Activated CD8-positive, alpha-beta memory T cell treated with anti-CD3 and anti-CD28 coated beads, Interleukin-2, amount 10 ng/mL, durations not matched to agents 7 days and 5 days (primary cell): Measurements from ENCODE around the gene VAV1. TPM values are rescaled to one million over a fixed set of nuclear protein-coding genes. Genes with fewer than 3 reads are reported as not detected.
"Not testable (repeated sequence)": the region's sequence is repeated elsewhere in the genome, so short reads cannot be mapped to it uniquely, and the experiment has no call there.

ENCODE experiments used
- ATAC-seq: fragments of 150-1000 bp; cut with Tn5 transposase; one replicate; pipeline ENCODE4 v1.10.0; 2021; ENCODE audit warnings: moderate library complexity
- CTCF ChIA-PET: fragments of 350-600 bp; sonication (Branson Sonifier 250); formaldehyde crosslinking; loops from one replicate; lab custom pipeline; 2021; ENCODE audit warnings: antibody characterized with exemption; lab: Charles Lee
- DNase-seq: peaks from one replicate; pipeline ENCODE4 v3.0.0-alpha.2; 2020
- H3K27ac Mint-ChIP-seq: one replicate; pipeline ENCODE4 v1.8.0; 2021; ENCODE audit warnings: mild to moderate bottlenecking, mixed read lengths
- H3K27me3 Mint-ChIP-seq: one replicate; pipeline ENCODE4 v1.8.0; 2021; ENCODE audit warnings: mixed read lengths
- H3K36me3 Mint-ChIP-seq: one replicate; pipeline ENCODE4 v1.8.0; 2021; ENCODE audit warnings: mild to moderate bottlenecking, mixed read lengths
- H3K4me1 Mint-ChIP-seq: one replicate; pipeline ENCODE4 v1.8.0; 2021; ENCODE audit warnings: mixed read lengths
- H3K4me3 Mint-ChIP-seq: one replicate; pipeline ENCODE4 v1.8.0; 2021; ENCODE audit warnings: mild to moderate bottlenecking, moderate library complexity, mixed read lengths
- H3K9me3 Mint-ChIP-seq: one replicate; pipeline ENCODE4 v1.8.0; 2022; ENCODE audit warnings: low read depth, mixed read lengths
- total RNA-seq, 2 experiments: library from RNA; stranded (reverse); gene quantifications; one replicate each; pipeline ENCODE4 v1.2.3, GENCODE V29; 2021

Gene VAV1
- total RNA-seq, 2 experiments from 2014 or later = 98.5 to 114 TPM

DNA sequence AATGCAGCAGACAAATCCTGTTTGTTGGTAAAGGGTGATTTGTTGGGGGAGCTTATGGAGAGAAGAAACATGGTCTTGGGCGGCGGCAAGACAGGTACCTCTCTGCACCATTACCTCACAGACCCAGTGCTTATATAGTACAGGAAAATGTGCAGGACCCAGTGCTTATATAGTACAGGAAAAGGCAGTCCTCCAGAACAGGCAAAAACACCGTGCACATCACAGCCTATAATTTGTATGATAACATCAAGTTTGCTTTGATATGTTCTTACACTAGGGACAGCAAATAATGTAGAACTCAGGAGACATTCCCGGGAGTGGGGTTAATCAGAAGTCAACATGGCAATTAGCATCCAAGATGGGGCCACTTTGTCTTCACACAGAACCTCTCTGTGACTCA is 20.9 kb downstream of the VAV1 start:
- CTCF ChIA-PET = interaction anchor here (1.2 kb wide), 1 partner anchor 21 kb away, joined by 3 read pairs; the partner anchor contains the start of gene VAV1
- no peak for ATAC-seq
- H3K4me1 Mint-ChIP-seq = peaks cover 51% of the 10 kb centered on the region
- peaks cover 66% of the 10 kb centered on the region for H3K36me3 Mint-ChIP-seq
- H3K4me3 Mint-ChIP-seq = no peak overlapping the region
- H3K27ac Mint-ChIP-seq = no peak overlapping the region
- no peaks in the 10 kb centered on the region for H3K27me3 Mint-ChIP-seq
- DNase-seq = no peak
- no peaks in the 10 kb centered on the region for H3K9me3 Mint-ChIP-seq

GRCh38 chr19:6793973-6794372 is 21.5 kb downstream of the VAV1 start:
- Mint-ChIP-seq H3K4me1 (peaks cover 50% of the 10 kb centered on the region), H3K36me3 (peaks cover 65% of the 10 kb centered on the region), H3K9me3 (no peaks in the 10 kb centered on the region), H3K27me3 (no peaks in the 10 kb centered on the region), H3K27ac (peak overlapping the region; percentile 44), H3K4me3 (no peak overlapping the region)
- ATAC-seq (no peak), DNase-seq (no peak)
- CTCF ChIA-PET = no interaction called here

GRCh38 chr19:6794686-6795431 is 22.4 kb downstream of the VAV1 start:
- peaks cover 64% of the 10 kb centered on the region for H3K36me3 Mint-ChIP-seq
- CTCF ChIA-PET = interaction anchor here (1.3 kb wide), 1 partner anchor 56 kb away, joined by 4 read pairs; no protein-coding TSS in a partner anchor
- no peak overlapping the region for H3K27ac Mint-ChIP-seq
- H3K9me3 Mint-ChIP-seq = no peaks in the 10 kb centered on the region
- no peaks in the 10 kb centered on the region for H3K27me3 Mint-ChIP-seq
- peaks cover 58% of the 10 kb centered on the region for H3K4me1 Mint-ChIP-seq
- no peak overlapping the region for H3K4me3 Mint-ChIP-seq
- ATAC-seq (no peak), DNase-seq (no peak)

DNA sequence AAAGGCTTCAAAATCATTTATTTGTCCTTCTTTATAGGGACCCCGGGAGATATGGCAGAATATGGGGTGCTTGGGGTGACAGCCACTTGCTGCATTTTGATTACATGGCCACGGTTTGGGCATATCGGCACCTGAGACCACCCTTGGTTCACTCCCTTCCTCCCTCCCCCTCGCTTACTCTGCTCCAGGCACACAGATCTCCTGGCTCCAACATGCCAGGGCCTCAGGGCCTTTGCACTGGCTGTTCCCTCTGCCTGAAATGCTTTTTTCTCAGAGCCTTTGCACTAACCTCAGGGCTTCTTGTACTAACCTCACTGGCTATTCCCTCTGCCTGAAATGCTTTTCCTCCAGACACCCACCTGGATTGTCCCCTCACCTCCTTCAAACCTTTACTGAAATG is 23.8 kb downstream of the VAV1 start:
- Mint-ChIP-seq H3K27ac (peak overlapping the region; percentile 57), H3K36me3 (peaks cover 60% of the 10 kb centered on the region), H3K4me1 (peaks cover 62% of the 10 kb centered on the region), H3K4me3 (no peak overlapping the region), H3K9me3 (no peaks in the 10 kb centered on the region), H3K27me3 (no peaks in the 10 kb centered on the region)
- no peak for DNase-seq
- no peak for ATAC-seq
- CTCF ChIA-PET = interaction anchor here (1.3 kb wide), 1 partner anchor 55 kb away, joined by 4 read pairs; no protein-coding TSS in a partner anchor

DNA sequence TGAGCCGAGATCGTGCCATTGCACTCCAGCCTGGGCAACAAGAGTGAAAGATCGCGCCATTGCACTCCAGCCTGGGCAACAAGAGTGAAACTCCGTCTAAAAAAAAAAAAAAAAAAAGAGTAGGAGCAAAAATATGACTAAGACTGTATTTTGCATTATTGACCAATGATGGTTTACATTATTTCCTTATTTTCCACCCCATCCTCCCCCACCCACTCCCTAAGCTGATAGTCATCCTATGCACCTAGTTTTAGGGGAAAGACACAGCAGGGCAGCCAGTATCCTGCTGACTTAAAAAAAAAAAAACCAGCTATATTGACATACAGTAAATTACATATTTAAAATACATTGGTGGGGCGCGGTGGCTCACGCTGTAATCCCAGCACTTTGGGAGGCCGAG is 25.1 kb downstream of the VAV1 start:
- Mint-ChIP-seq H3K36me3 (peaks cover 47% of the 10 kb centered on the region), H3K27me3 (no peaks in the 10 kb centered on the region), H3K4me3 (no peak overlapping the region), H3K9me3 (no peaks in the 10 kb centered on the region), H3K27ac (no peak overlapping the region), H3K4me1 (peaks cover 60% of the 10 kb centered on the region)
- DNase-seq (no peak), ATAC-seq (no peak)
- CTCF ChIA-PET = interaction anchor here (0.6 to 1.2 kb wide), 2 partner anchors 8 to 27 kb away, joined by 3 to 4 read pairs; no protein-coding TSS in a partner anchor

DNA sequence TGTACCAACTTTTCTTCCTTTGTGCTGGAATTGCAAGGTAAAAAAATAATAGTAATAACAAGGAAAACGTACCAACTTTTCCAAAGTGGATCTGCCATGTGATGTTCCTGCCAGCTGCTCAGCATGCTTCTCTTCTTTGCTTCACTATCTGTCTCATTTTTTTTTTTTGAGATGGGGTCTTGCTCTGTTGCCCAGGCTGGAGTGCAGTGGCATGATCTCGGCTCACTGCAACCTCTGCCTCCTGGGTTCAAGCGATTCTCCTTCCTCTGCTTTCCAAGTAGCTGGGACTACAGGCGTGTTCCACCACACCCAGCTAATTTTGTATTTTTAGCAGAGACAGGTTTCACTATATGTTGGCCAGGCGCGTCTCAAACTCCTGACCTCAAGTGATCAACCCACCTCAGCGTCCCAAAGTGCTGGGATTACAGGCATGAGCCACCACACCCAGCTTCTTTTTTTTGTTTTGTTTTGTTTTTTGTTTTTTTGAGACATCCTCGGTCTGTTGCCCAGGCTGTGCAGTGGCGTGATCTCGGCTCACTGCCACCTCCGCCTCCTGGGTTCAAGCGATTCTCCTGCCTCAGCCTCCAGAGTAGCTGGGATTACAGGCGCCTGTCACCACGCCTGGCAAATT is 27.8 kb downstream of the VAV1 start:
- CTCF ChIA-PET = interaction anchor here (0.6 to 5.5 kb wide), 11 partner anchors 13 to 301 kb away, joined by 3 to 46 read pairs (median 5); partner anchors contain the start of gene VAV1
- DNase-seq = peak; percentile 59
- H3K9me3 Mint-ChIP-seq, ATAC-seq, H3K27me3 Mint-ChIP-seq: not testable (repeated sequence)
- Mint-ChIP-seq H3K36me3 (peaks cover 30% of the 10 kb centered on the region), H3K27ac (peak overlapping the region; percentile 93), H3K4me1 (peaks cover 56% of the 10 kb centered on the region), H3K4me3 (peak overlapping the region; percentile 78)

DNA sequence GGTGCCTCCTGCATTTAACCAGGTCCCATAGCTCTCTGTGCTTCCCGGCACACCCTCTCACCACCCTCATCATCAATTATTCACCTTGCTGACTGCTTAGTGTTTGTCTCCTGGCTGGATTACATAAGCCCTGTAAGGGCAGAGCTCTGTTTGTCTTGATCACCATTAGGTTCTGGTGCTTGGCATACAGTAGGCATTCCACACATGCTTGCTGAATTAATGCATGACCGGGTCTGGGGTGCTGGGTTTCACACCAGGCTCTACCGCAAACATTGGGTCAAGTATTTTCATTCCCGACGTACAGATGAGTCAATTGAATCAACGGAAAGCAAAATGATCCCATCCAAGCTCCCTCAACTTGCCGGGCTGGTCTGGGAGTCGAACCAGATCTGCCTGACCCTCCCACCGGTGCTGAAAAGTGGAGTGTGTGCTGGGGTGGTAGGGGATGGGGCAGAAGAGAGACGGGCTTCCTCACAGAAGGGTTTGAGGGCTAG is 28.5 kb downstream of the VAV1 start:
- Mint-ChIP-seq H3K36me3 (peaks cover 27% of the 10 kb centered on the region), H3K4me1 (peaks cover 54% of the 10 kb centered on the region), H3K4me3 (peak overlapping the region; percentile 78), H3K9me3 (no peaks in the 10 kb centered on the region), H3K27ac (peak overlapping the region; percentile 93), H3K27me3 (no peaks in the 10 kb centered on the region)
- peak; percentile 17 for ATAC-seq
- DNase-seq = peak; percentile 44
- CTCF ChIA-PET = interaction anchor here (0.7 to 5.5 kb wide), 12 partner anchors 13 to 249 kb away, joined by 3 to 46 read pairs (median 4); partner anchors contain the start of genes GPR108 and VAV1

DNA sequence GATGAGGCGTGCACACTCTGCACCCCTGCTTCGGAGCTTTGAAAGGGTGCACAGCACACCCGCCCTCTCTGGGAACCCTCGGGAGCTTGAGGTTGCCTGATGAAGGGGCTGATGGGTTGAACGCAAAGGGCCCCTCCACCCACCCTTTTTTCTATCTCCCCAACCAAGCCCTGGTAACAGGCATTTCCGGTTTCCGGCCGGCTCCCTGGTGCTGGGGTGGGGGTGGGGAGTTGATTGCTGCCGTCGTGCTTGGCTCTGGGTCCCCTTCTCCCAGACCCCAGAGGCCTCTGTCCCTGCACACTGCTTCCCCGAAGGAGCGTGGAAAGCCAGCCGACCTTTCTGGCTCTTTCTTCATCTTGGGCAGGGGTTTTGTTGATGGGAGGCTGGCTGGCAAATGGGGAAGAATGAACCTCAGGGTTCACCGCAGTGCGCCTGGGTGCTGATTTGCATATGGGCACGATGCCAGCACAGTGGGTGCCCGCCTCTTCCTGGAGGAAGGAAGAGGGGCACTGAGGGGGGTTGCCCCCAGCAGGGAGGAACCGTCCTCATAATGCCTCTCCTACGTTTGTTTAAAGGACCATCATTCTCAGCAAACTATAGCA is 29.1 kb downstream of the VAV1 start:
- peak; percentile 90 for DNase-seq
- Mint-ChIP-seq H3K27ac (peak overlapping the region; percentile 93), H3K4me1 (peaks cover 54% of the 10 kb centered on the region), H3K36me3 (peaks cover 27% of the 10 kb centered on the region), H3K27me3 (no peaks in the 10 kb centered on the region), H3K9me3 (no peaks in the 10 kb centered on the region), H3K4me3 (peak overlapping the region; percentile 78)
- CTCF ChIA-PET = interaction anchor here (1.0 to 5.5 kb wide), 15 partner anchors 10 to 64 kb away, joined by 3 to 46 read pairs (median 3); partner anchors contain the start of genes GPR108 and VAV1
- peak; percentile 74 for ATAC-seq

- H3K27me3 Mint-ChIP-seq = no peaks in the 10 kb centered on the region
- peak overlapping the region; percentile 78 for H3K4me3 Mint-ChIP-seq
- H3K27ac Mint-ChIP-seq = peak overlapping the region; percentile 90
- CTCF ChIA-PET = interaction anchor here (1.0 to 5.5 kb wide), 10 partner anchors 10 to 409 kb away, joined by 3 to 46 read pairs (median 4); partner anchors contain the start of genes GPR108, GTF2F1 and VAV1
- DNase-seq = peak; percentile 89
- H3K36me3 Mint-ChIP-seq = peaks cover 30% of the 10 kb centered on the region
- H3K9me3 Mint-ChIP-seq = no peaks in the 10 kb centered on the region
- H3K4me1 Mint-ChIP-seq = peaks cover 49% of the 10 kb centered on the region
- ATAC-seq = peak; percentile 59
Measured at GRCh38 chr19:6802336-6803035, 30.0 kb downstream of the VAV1 start.

DNA sequence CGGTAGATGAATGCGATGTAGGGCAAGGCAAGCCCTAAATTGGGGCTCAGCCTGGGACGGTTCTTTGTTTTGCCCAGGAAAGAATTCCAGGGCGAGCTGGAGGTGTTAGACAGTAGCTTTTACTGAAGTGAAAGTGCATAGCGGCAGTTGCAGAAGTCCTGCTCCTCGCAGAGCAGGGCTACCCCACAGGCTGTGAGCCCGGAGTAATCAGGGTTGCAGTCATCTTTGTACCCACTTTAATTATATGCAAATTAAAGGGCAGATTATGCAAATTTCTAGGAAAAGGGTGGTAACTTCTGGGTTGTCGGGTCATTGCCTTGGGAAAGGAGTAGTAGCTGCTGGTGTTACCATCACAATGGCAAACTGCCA is 30.5 kb downstream of the VAV1 start:
- CTCF ChIA-PET = interaction anchor here (1.0 to 5.5 kb wide), 9 partner anchors 9 to 410 kb away, joined by 3 to 46 read pairs (median 5); partner anchors contain the start of genes GPR108, GTF2F1 and VAV1
- DNase-seq = no peak

GRCh38 chr19:6806488-6806887 is 34.0 kb downstream of the VAV1 start:
- ATAC-seq = no peak
- no peak overlapping the region for H3K27ac Mint-ChIP-seq
- H3K9me3 Mint-ChIP-seq = peaks cover 3% of the 10 kb centered on the region
- peaks cover 38% of the 10 kb centered on the region for H3K4me1 Mint-ChIP-seq
- DNase-seq = no peak
- CTCF ChIA-PET = interaction anchor here (0.7 kb wide), 1 partner anchor 9 kb away, joined by 3 read pairs; no protein-coding TSS in a partner anchor
- no peaks in the 10 kb centered on the region for H3K27me3 Mint-ChIP-seq
- no peak overlapping the region for H3K4me3 Mint-ChIP-seq
- peaks cover 34% of the 10 kb centered on the region for H3K36me3 Mint-ChIP-seq

More for the DNA sequence above, 30.5 kb downstream of the VAV1 start:
- H3K27me3 Mint-ChIP-seq = no peaks in the 10 kb centered on the region
- H3K4me3 Mint-ChIP-seq = peak overlapping the region; percentile 78
- ATAC-seq = no peak
- peak overlapping the region; percentile 90 for H3K27ac Mint-ChIP-seq
- peaks cover 30% of the 10 kb centered on the region for H3K36me3 Mint-ChIP-seq
- H3K9me3 Mint-ChIP-seq = no peaks in the 10 kb centered on the region
- H3K4me1 Mint-ChIP-seq = peaks cover 49% of the 10 kb centered on the region

DNA sequence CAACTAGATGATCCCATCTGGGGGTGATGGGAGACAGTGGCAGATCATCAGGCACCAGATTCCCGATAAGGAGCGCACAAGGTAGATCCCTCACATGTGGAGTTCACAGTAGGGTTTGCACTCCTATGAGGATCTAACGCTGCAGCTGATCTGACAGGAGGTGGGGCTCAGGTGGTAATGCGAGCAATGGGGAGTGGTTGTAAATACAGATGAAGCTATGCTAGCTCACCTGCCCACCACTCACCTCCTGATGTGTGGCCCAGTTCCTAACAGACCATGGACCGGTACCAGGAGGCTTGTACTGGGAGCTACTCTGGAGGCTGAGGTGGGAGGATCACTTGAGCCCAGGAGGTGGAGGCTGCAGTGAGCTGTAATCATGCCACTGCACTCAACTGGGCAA is 34.8 kb downstream of the VAV1 start:
- ATAC-seq = no peak
- Mint-ChIP-seq H3K4me3 (no peak overlapping the region), H3K36me3 (peaks cover 41% of the 10 kb centered on the region), H3K27me3 (no peaks in the 10 kb centered on the region), H3K9me3 (peaks cover 3% of the 10 kb centered on the region), H3K27ac (no peak overlapping the region), H3K4me1 (peaks cover 41% of the 10 kb centered on the region)
- CTCF ChIA-PET = interaction anchor here (1.6 kb wide), 1 partner anchor 56 kb away, joined by 7 read pairs; no protein-coding TSS in a partner anchor
- no peak for DNase-seq
